Mesodermal cell (in vitro differentiated cells): Measurements from ENCODE around the gene PGLYRP2. TPM values are rescaled to one million over a fixed set of nuclear protein-coding genes. Genes with fewer than 3 reads are reported as not detected.
"Not testable (repeated sequence)": the region's sequence is repeated elsewhere in the genome, so short reads cannot be mapped to it uniquely, and the experiment has no call there.

Experiments
- H3K27ac ChIP-seq: 2 replicates; pipeline ENCODE4 v1.7.0; 2013; ENCODE audit warnings: mild to moderate bottlenecking, low read depth, low read length, moderate library complexity; ENCODE audit not compliant: severe bottlenecking
- H3K36me3 ChIP-seq: 2 replicates; pipeline ENCODE4 v1.7.1; 2013; ENCODE audit warnings: mild to moderate bottlenecking, low read length, moderate library complexity; ENCODE audit not compliant: control insufficient read depth, insufficient read depth
- H3K4me1 ChIP-seq: one replicate; pipeline ENCODE4 v1.7.1; 2013; ENCODE audit warnings: mild to moderate bottlenecking, low read length; ENCODE audit not compliant: insufficient read depth, control insufficient read depth, poor library complexity, severe bottlenecking
- H3K4me3 ChIP-seq: 2 replicates; pipeline ENCODE4 v1.7.0; 2013; ENCODE audit warnings: low read length, control low read depth, mild to moderate bottlenecking; ENCODE audit not compliant: insufficient read depth, poor library complexity, severe bottlenecking; ENCODE audit errors: extremely low read depth
- H3K9me3 ChIP-seq: 2 replicates; pipeline ENCODE4 v1.7.1; 2013; ENCODE audit warnings: mild to moderate bottlenecking, low read length, moderate library complexity; ENCODE audit not compliant: control insufficient read depth
- WGBS, 2 experiments: methylation state at CpG; one replicate each; pipeline ENCODE4 v1.1.5; 2013; ENCODE audit warnings: missing lambda C conversion rate in 2 of 2; ENCODE audit not compliant: insufficient coverage in 2 of 2; 5-methylcytosine and 5-hydroxymethylcytosine counted together
- polyA plus RNA-seq, 2 experiments: library from polyadenylated mRNA; stranded (reverse); fragments of 50-300 nt; gene quantifications; one replicate each; pipeline ENCODE4 v1.2.3, GENCODE V29; 2013

The PGLYRP2 gene
- polyA plus RNA-seq (2013, experiment 1 of 2), result not detected
- polyA plus RNA-seq (2013, experiment 2 of 2), result not detected

GRCh38 chr19:15479391-15480345 is at the start of gene PGLYRP2:
TSS of gene PGLYRP2 (minus strand) at chr19:15479501. CDS start at chr19:15479371, 130 bp downstream.
- 83 to 86% methylated on average over 12 of the region's 16 CpGs for WGBS, 2 experiments
- H3K4me3 ChIP-seq, result no peak within 1 kb of the TSS
- H3K9me3 ChIP-seq, result peaks cover 20% of the 10 kb centered on the region
- H3K27ac ChIP-seq, result no peak within 1 kb of the TSS
- no peaks in the 10 kb centered on the region for H3K4me1 ChIP-seq
- H3K36me3 ChIP-seq, result no peaks in the 10 kb centered on the region

- H3K27ac ChIP-seq, result no peak overlapping the region
- no peaks in the 10 kb centered on the region for H3K4me1 ChIP-seq
- H3K36me3 ChIP-seq, result no peaks in the 10 kb centered on the region
- no peak overlapping the region for H3K4me3 ChIP-seq
- H3K9me3 ChIP-seq, result peaks cover 73% of the 10 kb centered on the region
- 29 to 56% methylated on average over 2 to 3 of the region's 3 CpGs for WGBS, 2 experiments
Measured at GRCh38 chr19:15527705-15528104, 48.4 kb upstream of the PGLYRP2 start.

- Histone ChIP-seq H3K27ac (no peak overlapping the region), H3K36me3 (no peaks in the 10 kb centered on the region), H3K4me3 (no peak overlapping the region), H3K4me1 (no peaks in the 10 kb centered on the region), H3K9me3 (peaks cover 74% of the 10 kb centered on the region)
- WGBS, 2 experiments, result 80% methylated on average over 1 of the region's 2 CpGs
Measured at GRCh38 chr19:15526408-15526807, 47.1 kb upstream of the PGLYRP2 start.

GRCh38 chr19:15525291-15525690 is 46.0 kb upstream of the PGLYRP2 start:
- Histone ChIP-seq H3K36me3 (no peaks in the 10 kb centered on the region), H3K4me3 (no peak overlapping the region), H3K4me1 (no peaks in the 10 kb centered on the region), H3K27ac (no peak overlapping the region), H3K9me3 (peaks cover 66% of the 10 kb centered on the region)
- 71 to 78% methylated on average over 9 to 15 of the region's 15 CpGs for WGBS, 2 experiments

- no peak overlapping the region for H3K4me3 ChIP-seq
- WGBS, 2 experiments, result 58 to 61% methylated on average over 3 to 5 of the region's 5 CpGs
- H3K4me1 ChIP-seq, result no peaks in the 10 kb centered on the region
- H3K27ac ChIP-seq, result no peak overlapping the region
- no peaks in the 10 kb centered on the region for H3K36me3 ChIP-seq
- peaks cover 62% of the 10 kb centered on the region for H3K9me3 ChIP-seq
Measured at GRCh38 chr19:15524781-15525180, 45.5 kb upstream of the PGLYRP2 start.

GRCh38 chr19:15519433-15519976 is 40.2 kb upstream of the PGLYRP2 start:
- Histone ChIP-seq H3K4me1 (no peaks in the 10 kb centered on the region), H3K9me3 (peaks cover 59% of the 10 kb centered on the region), H3K4me3 (no peak overlapping the region), H3K27ac (no peak overlapping the region), H3K36me3 (no peaks in the 10 kb centered on the region)
- 46 to 65% methylated on average over 3 of the region's 6 CpGs for WGBS, 2 experiments

- WGBS, 2 experiments, result 57 to 62% methylated on average over 1 of the region's 1 CpG
Measured at GRCh38 chr19:15517778-15518177, 38.5 kb upstream of the PGLYRP2 start.

GRCh38 chr19:15516363-15516762 is 37.1 kb upstream of the PGLYRP2 start:
- WGBS, 2 experiments, result 20% methylated on average over 1 of the region's 3 CpGs; no CpG with 5 or more reads in 1 of the 2 experiments
- Histone ChIP-seq H3K4me3 (no peak overlapping the region), H3K4me1 (no peaks in the 10 kb centered on the region), H3K36me3 (no peaks in the 10 kb centered on the region), H3K9me3 (peaks cover 44% of the 10 kb centered on the region), H3K27ac (no peak overlapping the region)

More at GRCh38 chr19:15517778-15518177, 38.5 kb upstream of the PGLYRP2 start:
- Histone ChIP-seq H3K9me3 (peaks cover 48% of the 10 kb centered on the region), H3K4me1 (no peaks in the 10 kb centered on the region), H3K36me3 (no peaks in the 10 kb centered on the region), H3K27ac (no peak overlapping the region), H3K4me3 (no peak overlapping the region)

GRCh38 chr19:15515227-15515625 is 35.9 kb upstream of the PGLYRP2 start:
- not testable (repeated sequence) for H3K27ac ChIP-seq

GRCh38 chr19:15511671-15512424 is 32.5 kb upstream of the PGLYRP2 start:
- H3K9me3 ChIP-seq, result peaks cover 45% of the 10 kb centered on the region
- 87 to 89% methylated on average over 15 to 17 of the region's 19 CpGs for WGBS, 2 experiments
- no peaks in the 10 kb centered on the region for H3K36me3 ChIP-seq

More at GRCh38 chr19:15515227-15515625, 35.9 kb upstream of the PGLYRP2 start:
- H3K4me1 ChIP-seq, H3K36me3 ChIP-seq, H3K4me3 ChIP-seq: not testable (repeated sequence)
- peaks cover 44% of the 10 kb centered on the region for H3K9me3 ChIP-seq
- WGBS, 2 experiments, result 88 to 90% methylated on average over 7 of the region's 9 CpGs

More at GRCh38 chr19:15511671-15512424, 32.5 kb upstream of the PGLYRP2 start:
- Histone ChIP-seq H3K4me1 (no peaks in the 10 kb centered on the region), H3K27ac (no peak overlapping the region), H3K4me3 (no peak overlapping the region)
